Gastroesophageal sphincter (tissue), 4 donors: ENCODE results near the gene MRPS7. TPM values are rescaled to one million over a fixed set of nuclear protein-coding genes. Genes with fewer than 3 reads are reported as not detected.

Experiments
- ATAC-seq: fragments of 150-250 bp; one replicate; pipeline ENCODE4 v1.9.1; 2016; ENCODE audit warnings: mild to moderate bottlenecking, moderate library complexity
- H3K27ac ChIP-seq, 4 donors: fragments of 200-600 bp; sonication (generic) in 3 of 4; 1 replicate in 3 of 4; 2 replicates in 1 of 4; pipeline ENCODE4 v1.5.1; 2016 to 2019
- H3K27me3 ChIP-seq: fragments of 200-600 bp; sonication (generic); one replicate; pipeline ENCODE4 v1.5.1; 2019
- H3K36me3 ChIP-seq, 2 donors: fragments of 200-600 bp; sonication (generic); one replicate each; pipeline ENCODE4 v1.5.1; 2019; ENCODE audit warnings: control low read depth in 1 of 2
- H3K4me1 ChIP-seq, 3 donors: fragments of 200-600 bp; sonication (generic); 1 replicate in 2 of 3; 2 replicates in 1 of 3; pipeline ENCODE4 v1.5.1; 2016 to 2019; ENCODE audit warnings: control low read depth in 2 of 3
- H3K4me3 ChIP-seq, 2 donors: fragments of 200-600 bp; sonication (generic); one replicate each; pipeline ENCODE4 v1.5.1; 2019; ENCODE audit warnings: mild to moderate bottlenecking in 1 of 2, moderate library complexity in 1 of 2
- H3K9me3 ChIP-seq, 3 donors: fragments of 200-600 bp; sonication (generic); one replicate each; pipeline ENCODE4 v1.5.1; 2017 to 2019; ENCODE audit warnings: control low read depth in 2 of 3
- CTCF ChIP-seq, 4 experiments: fragments of 200-600 bp in 2 of 4; fragments of 450-650 bp in 2 of 4; sonication (generic) in 1 of 4; IDR thresholded peaks; one replicate each; pipeline ENCODE4 v1.5.1; 2017 to 2019; ENCODE audit warnings: antibody characterized with exemption in 4 of 4, mild to moderate bottlenecking in 2 of 4, moderate library complexity in 2 of 4
- EP300 ChIP-seq: sonication (generic); formaldehyde crosslinking; IDR thresholded peaks from one replicate; pipeline ENCODE4 v1.6.1; 2017; ENCODE audit warnings: antibody characterized with exemption, mild to moderate bottlenecking
- POLR2A ChIP-seq, 2 donors: fragments of 450-650 bp; IDR thresholded peaks; one replicate each; pipeline ENCODE4 v1.6.1; 2017; ENCODE audit warnings: antibody characterized with exemption in 2 of 2, mild to moderate bottlenecking in 2 of 2, moderate library complexity in 1 of 2
- POLR2AphosphoS5 ChIP-seq: sonication (generic); formaldehyde crosslinking; IDR thresholded peaks from one replicate; pipeline ENCODE4 v1.6.1; 2017; ENCODE audit warnings: antibody characterized with exemption
- WGBS, 2 donors: methylation state at CpG; one replicate each; pipeline ENCODE4 v1.1.5; 2018; ENCODE audit warnings: low coverage in 1 of 2; 5-methylcytosine and 5-hydroxymethylcytosine counted together
- total RNA-seq, 4 donors: library from RNA; depleted of rRNA; stranded (reverse); fragments of >200 nt; gene quantifications; one replicate each; pipeline ENCODE4 v1.1.0, GENCODE V29; 2016

MRPS7 gene
- 10 to 100 TPM; 35.0 to 46.4 (median 38.3) TPM for total RNA-seq

- peak within 1 kb of the TSS; percentile 70 to 99 for H3K4me3 ChIP-seq
- ATAC-seq = peak; percentile 98
- no peaks in the 10 kb centered on the region for H3K27me3 ChIP-seq
- peaks cover 0 to 37% of the 10 kb centered on the region in 2 donors for H3K36me3 ChIP-seq
- WGBS, 2 donors = 0% methylated on average over 4 to 17 of the region's 69 CpGs
- H3K4me1 ChIP-seq = peaks cover 8 to 49% (median 24%) of the 10 kb centered on the region in 3 donors
- no peaks in the 10 kb centered on the region for H3K9me3 ChIP-seq
- H3K27ac ChIP-seq = peak within 1 kb of the TSS; percentile 77 to 95 (median 90)
- TF ChIP-seq POLR2AphosphoS5 (peak; percentile 60), CTCF (IDR thresholded peaks at IDR 0.05) (peak in 2 of 4 experiments; percentile 10 to 14), EP300 (no peak), POLR2A (IDR thresholded peaks at IDR 0.05) (peak; percentile 47 to 48)
These were observed at the start of gene MRPS7, which contains the start of gene GGA3 for GRCh38 chr17:75261336-75262111. MRPS7 (plus strand) TSS chr17:75261879; CDS start chr17:75261901, 22 bp downstream. GGA3 (minus strand) TSS chr17:75261606; CDS start chr17:75261587, 19 bp downstream.

GRCh38 chr17:75218131-75218530, 43.5 kb upstream of the MRPS7 start:
- no peaks in the 10 kb centered on the region for H3K27me3 ChIP-seq
- TF ChIP-seq CTCF (IDR thresholded peaks at IDR 0.05) (no peak), POLR2A (IDR thresholded peaks at IDR 0.05) (no peak), EP300 (no peak)
- no peak overlapping the region for H3K27ac ChIP-seq
- 83% methylated on average over 1 of the region's 6 CpGs; no CpG with 5 or more reads in 1 of the 2 donors for WGBS, 2 donors
- H3K9me3 ChIP-seq = no peaks in the 10 kb centered on the region
- ATAC-seq = no peak
- H3K4me1 ChIP-seq = no peaks in the 10 kb centered on the region
- peaks cover 0 to 97% of the 10 kb centered on the region in 2 donors for H3K36me3 ChIP-seq
- no peak overlapping the region for H3K4me3 ChIP-seq

GRCh38 chr17:75219815-75220214, 41.9 kb upstream of the MRPS7 start:
- no peak overlapping the region for H3K27ac ChIP-seq
- peaks cover 0 to 97% of the 10 kb centered on the region in 2 donors for H3K36me3 ChIP-seq
- H3K4me3 ChIP-seq = no peak overlapping the region
- H3K4me1 ChIP-seq = no peaks in the 10 kb centered on the region
- no peaks in the 10 kb centered on the region for H3K27me3 ChIP-seq
- no peaks in the 10 kb centered on the region for H3K9me3 ChIP-seq
- WGBS, 2 donors = 97 to 100% methylated on average over 1 to 3 of the region's 3 CpGs
- TF ChIP-seq EP300 = no peak
- TF ChIP-seq POLR2A (IDR thresholded peaks at IDR 0.05) = no peak
- no peak for TF ChIP-seq CTCF (IDR thresholded peaks at IDR 0.05)
- no peak for TF ChIP-seq POLR2AphosphoS5
- ATAC-seq = no peak

GRCh38 chr17:75225016-75225415, 36.7 kb upstream of the MRPS7 start:
- Histone ChIP-seq H3K4me1 (peaks cover 0 to 16% (median 0%) of the 10 kb centered on the region in 3 donors), H3K36me3 (peaks cover 0 to 95% of the 10 kb centered on the region in 2 donors), H3K27ac (no peak overlapping the region), H3K9me3 (no peaks in the 10 kb centered on the region), H3K4me3 (no peak overlapping the region), H3K27me3 (no peaks in the 10 kb centered on the region)
- ATAC-seq = no peak
- WGBS, 2 donors = 62 to 63% methylated on average over 6 to 10 of the region's 14 CpGs
- TF ChIP-seq POLR2A (IDR thresholded peaks at IDR 0.05) (no peak), CTCF (IDR thresholded peaks at IDR 0.05) (no peak), EP300 (no peak), POLR2AphosphoS5 (no peak)

- WGBS, 2 donors = 75 to 85% methylated on average over 4 of the region's 5 CpGs
- Histone ChIP-seq H3K27ac (no peak overlapping the region), H3K9me3 (no peaks in the 10 kb centered on the region), H3K36me3 (peaks cover 0 to 98% of the 10 kb centered on the region in 2 donors), H3K27me3 (no peaks in the 10 kb centered on the region), H3K4me3 (no peak overlapping the region), H3K4me1 (peaks cover 0 to 16% (median 0%) of the 10 kb centered on the region in 3 donors)
- no peak for ATAC-seq
- TF ChIP-seq POLR2A (IDR thresholded peaks at IDR 0.05) = no peak
- no peak for TF ChIP-seq POLR2AphosphoS5
- no peak for TF ChIP-seq CTCF (IDR thresholded peaks at IDR 0.05)
- TF ChIP-seq EP300 = no peak
These were observed 34.0 kb upstream of the MRPS7 start for GRCh38 chr17:75227729-75228128.
